CD8-positive, alpha-beta memory T cell (primary cell): ENCODE results near the gene AGFG2. TPM values are rescaled to one million over a fixed set of nuclear protein-coding genes. Genes with fewer than 3 reads are reported as not detected.
"Not testable (repeated sequence)": the region's sequence is repeated elsewhere in the genome, so short reads cannot be mapped to it uniquely, and the experiment has no call there.

ENCODE experiments used
- CTCF ChIA-PET: fragments of 350-600 bp; sonication (Branson Sonifier 250); formaldehyde crosslinking; loops from one replicate; lab custom pipeline; 2021; ENCODE audit warnings: antibody characterized with exemption; lab: Charles Lee
- POLR2A ChIA-PET: fragments of 350-600 bp; sonication (Branson Sonifier 250); formaldehyde crosslinking; loops from one replicate; lab custom pipeline; 2021; ENCODE audit warnings: antibody characterized with exemption; lab: Charles Lee
- DNase-seq, 5 donors: peaks; one replicate each; pipeline versions ENCODE4 v3.0.0 to v3.0.0-alpha.2; 2020 to 2022; ENCODE audit warnings: mixed read lengths in 1 of 5
- H3K27ac ChIP-seq: one replicate; pipeline ENCODE4 v1.7.0; 2013; ENCODE audit warnings: low read depth, mild to moderate bottlenecking, low read length, moderate library complexity
- H3K27me3 ChIP-seq: 2 replicates; pipeline ENCODE4 v1.7.0; 2013; ENCODE audit warnings: low read length, mild to moderate bottlenecking; ENCODE audit not compliant: insufficient read depth, poor library complexity, severe bottlenecking
- H3K36me3 ChIP-seq: 2 replicates; pipeline ENCODE4 v1.7.0; 2013; ENCODE audit warnings: mild to moderate bottlenecking, low read length, moderate library complexity; ENCODE audit not compliant: insufficient read depth
- H3K4me1 ChIP-seq: 2 replicates; pipeline ENCODE4 v1.7.0; 2013; ENCODE audit warnings: mild to moderate bottlenecking, low read length, moderate library complexity; ENCODE audit not compliant: insufficient read depth
- H3K4me3 ChIP-seq: 2 replicates; pipeline ENCODE4 v1.7.0; 2013; ENCODE audit warnings: mild to moderate bottlenecking, low read length
- H3K9me3 ChIP-seq: 2 replicates; pipeline ENCODE4 v1.7.0; 2013; ENCODE audit warnings: mild to moderate bottlenecking, low read length
- H3K27ac Mint-ChIP-seq, 8 donors: one replicate each; pipeline ENCODE4 v1.8.0; 2020 to 2021; ENCODE audit warnings: mixed read lengths in 8 of 8, mild to moderate bottlenecking in 6 of 8, inconsistent platforms in 3 of 8, moderate library complexity in 3 of 8
- H3K27me3 Mint-ChIP-seq, 2 donors: one replicate each; pipeline ENCODE4 v1.8.0; 2020 to 2021; ENCODE audit warnings: mixed read lengths in 2 of 2, mild to moderate bottlenecking in 1 of 2, moderate library complexity in 1 of 2
- H3K36me3 Mint-ChIP-seq, 3 donors: one replicate each; pipeline ENCODE4 v1.8.0; 2020 to 2021; ENCODE audit warnings: mixed read lengths in 3 of 3, inconsistent platforms in 1 of 3, mild to moderate bottlenecking in 1 of 3
- H3K4me1 Mint-ChIP-seq, 3 donors: one replicate each; pipeline ENCODE4 v1.8.0; 2020 to 2021; ENCODE audit warnings: mixed read lengths in 3 of 3, inconsistent platforms in 1 of 3, mild to moderate bottlenecking in 1 of 3
- H3K4me3 Mint-ChIP-seq, 7 donors: one replicate each; pipeline ENCODE4 v1.8.0; 2020 to 2021; ENCODE audit warnings: mixed read lengths in 7 of 7, mild to moderate bottlenecking in 6 of 7, moderate library complexity in 4 of 7, inconsistent platforms in 2 of 7
- H3K9me3 Mint-ChIP-seq, 5 donors: one replicate each; pipeline ENCODE4 v1.8.0; 2020 to 2022; ENCODE audit warnings: mixed read lengths in 5 of 5, mild to moderate bottlenecking in 3 of 5, moderate library complexity in 2 of 5, inconsistent platforms in 1 of 5
- polyA plus RNA-seq: library from polyadenylated mRNA; unstranded; fragments of 300-500 nt; fragmentation: Illumina TruSeq; gene quantifications from one replicate; pipeline ENCODE4 v1.2.3, GENCODE V29; 2021
- total RNA-seq, 2 experiments: library from RNA; stranded (reverse); gene quantifications; one replicate each; pipeline ENCODE4 v1.2.3, GENCODE V29; 2021

The AGFG2 gene
- total and polyA plus RNA-seq, 3 experiments from 2014 or later, result 36.2 to 63.1 (median 60.5) TPM

DNA sequence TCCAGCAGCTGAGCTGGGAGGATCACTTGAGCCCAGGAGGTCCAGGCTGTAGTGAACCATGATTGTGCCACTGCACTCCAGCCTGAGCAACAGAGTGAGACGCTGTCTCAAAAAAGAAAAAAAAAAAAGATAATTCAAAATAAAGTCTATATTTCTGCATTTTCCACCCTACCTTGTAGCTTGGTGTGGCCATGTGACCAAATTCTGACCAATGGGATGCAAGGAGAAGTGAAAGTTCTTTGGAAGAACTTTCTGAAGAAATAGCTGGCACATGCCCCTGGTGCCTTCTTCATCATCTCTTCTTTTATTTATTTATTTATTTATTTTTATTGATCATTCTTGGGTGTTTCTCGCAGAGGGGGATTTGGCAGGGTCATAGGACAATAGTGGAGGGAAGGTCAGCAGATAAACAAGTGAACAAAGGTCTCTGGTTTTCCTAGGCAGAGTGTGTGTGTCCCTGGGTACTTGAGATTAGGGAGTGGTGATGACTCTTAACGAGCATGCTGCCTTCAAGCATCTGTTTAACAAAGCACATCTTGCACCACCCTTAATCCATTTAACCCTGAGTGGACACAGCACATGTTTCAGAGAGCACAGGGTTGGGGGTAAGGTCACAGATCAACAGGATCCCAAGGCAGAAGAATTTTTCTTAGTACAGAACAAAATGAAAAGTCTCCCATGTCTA is 17.0 kb upstream of the AGFG2 start:
- CTCF ChIA-PET, result interaction anchor here (1.0 kb wide), 1 partner anchor 13 kb away, joined by 3 read pairs; no protein-coding TSS in a partner anchor
- H3K27me3 ChIP-seq, H3K27ac Mint-ChIP-seq, H3K27me3 Mint-ChIP-seq, H3K27ac ChIP-seq, H3K9me3 ChIP-seq, H3K9me3 Mint-ChIP-seq, H3K36me3 ChIP-seq, POLR2A ChIA-PET, H3K4me3 Mint-ChIP-seq, H3K4me1 ChIP-seq, H3K4me3 ChIP-seq, DNase-seq, H3K36me3 Mint-ChIP-seq: not testable (repeated sequence)
- H3K4me1 Mint-ChIP-seq, result peaks cover 8 to 11% (median 9%) of the 10 kb centered on the region in 3 donors

DNA sequence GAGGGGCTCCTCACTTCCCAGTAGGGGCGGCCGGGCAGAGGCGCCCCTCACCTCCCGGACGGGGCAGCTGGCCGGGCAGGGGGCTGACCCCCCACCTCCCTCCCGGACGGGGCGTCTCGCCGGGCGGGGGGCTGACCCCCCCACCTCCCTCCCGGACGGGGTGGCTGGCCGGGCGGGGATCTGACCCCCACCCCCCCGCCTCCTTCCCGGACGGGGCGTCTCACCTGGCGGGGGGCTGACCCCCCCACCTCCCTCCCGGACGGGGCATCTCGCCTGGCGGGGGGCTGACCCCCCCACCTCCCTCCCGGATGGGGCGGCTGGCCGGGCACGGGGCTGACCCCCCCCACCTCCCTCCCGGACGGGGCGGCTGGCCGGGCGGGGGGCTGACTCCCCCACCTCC is 15.8 kb upstream of the AGFG2 start:
- H3K36me3 Mint-ChIP-seq, CTCF ChIA-PET, H3K4me3 ChIP-seq, H3K36me3 ChIP-seq, POLR2A ChIA-PET, DNase-seq, H3K27me3 ChIP-seq, H3K4me3 Mint-ChIP-seq, H3K4me1 Mint-ChIP-seq, H3K9me3 ChIP-seq, H3K27ac Mint-ChIP-seq, H3K27ac ChIP-seq, H3K27me3 Mint-ChIP-seq, H3K9me3 Mint-ChIP-seq, H3K4me1 ChIP-seq: not testable (repeated sequence)

DNA sequence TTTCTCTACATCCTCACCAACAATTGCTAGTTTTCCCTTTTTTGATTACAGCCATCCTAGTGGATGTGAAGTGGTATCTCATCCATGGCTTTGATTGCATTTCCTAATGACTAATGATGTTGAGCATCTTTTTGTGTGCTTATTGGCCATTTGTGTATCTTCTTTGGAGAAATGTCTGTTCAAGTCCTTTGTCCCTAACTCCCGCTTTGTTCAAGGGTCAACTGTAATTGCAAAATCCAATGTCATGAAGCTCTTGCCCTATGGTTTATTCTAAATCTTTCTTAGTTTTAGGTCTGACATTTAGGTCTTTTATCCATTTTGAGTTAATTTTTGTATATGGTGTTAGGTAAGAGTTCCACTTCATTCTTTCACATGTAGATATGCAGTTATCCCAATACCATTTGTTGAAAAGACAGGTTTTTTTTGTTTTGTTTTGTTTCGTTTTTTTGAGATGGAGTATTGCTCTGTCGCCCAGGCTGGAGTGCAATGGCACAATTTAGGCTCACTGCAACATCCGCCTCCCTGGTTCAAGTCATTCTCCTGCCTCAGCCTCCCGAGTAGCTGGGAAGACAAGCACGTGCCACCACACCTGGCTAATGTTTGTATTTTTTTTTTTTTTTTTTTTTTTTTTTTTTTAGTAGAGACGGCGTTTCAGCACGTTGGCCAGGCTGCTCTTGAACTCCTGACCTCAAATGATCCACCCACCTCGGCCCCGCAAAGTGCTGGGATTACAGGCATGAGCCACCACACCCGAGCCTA is 10.7 kb upstream of the AGFG2 start:
- H3K4me1 Mint-ChIP-seq, H3K27ac ChIP-seq, H3K9me3 Mint-ChIP-seq, H3K4me3 Mint-ChIP-seq, H3K4me3 ChIP-seq, H3K27me3 ChIP-seq, DNase-seq, H3K36me3 ChIP-seq, H3K27ac Mint-ChIP-seq, POLR2A ChIA-PET, H3K27me3 Mint-ChIP-seq, H3K4me1 ChIP-seq, H3K36me3 Mint-ChIP-seq, H3K9me3 ChIP-seq: not testable (repeated sequence)
- CTCF ChIA-PET, result interaction anchor here (1.2 kb wide), 1 partner anchor 82 kb away, joined by 3 read pairs; no protein-coding TSS in a partner anchor

DNA sequence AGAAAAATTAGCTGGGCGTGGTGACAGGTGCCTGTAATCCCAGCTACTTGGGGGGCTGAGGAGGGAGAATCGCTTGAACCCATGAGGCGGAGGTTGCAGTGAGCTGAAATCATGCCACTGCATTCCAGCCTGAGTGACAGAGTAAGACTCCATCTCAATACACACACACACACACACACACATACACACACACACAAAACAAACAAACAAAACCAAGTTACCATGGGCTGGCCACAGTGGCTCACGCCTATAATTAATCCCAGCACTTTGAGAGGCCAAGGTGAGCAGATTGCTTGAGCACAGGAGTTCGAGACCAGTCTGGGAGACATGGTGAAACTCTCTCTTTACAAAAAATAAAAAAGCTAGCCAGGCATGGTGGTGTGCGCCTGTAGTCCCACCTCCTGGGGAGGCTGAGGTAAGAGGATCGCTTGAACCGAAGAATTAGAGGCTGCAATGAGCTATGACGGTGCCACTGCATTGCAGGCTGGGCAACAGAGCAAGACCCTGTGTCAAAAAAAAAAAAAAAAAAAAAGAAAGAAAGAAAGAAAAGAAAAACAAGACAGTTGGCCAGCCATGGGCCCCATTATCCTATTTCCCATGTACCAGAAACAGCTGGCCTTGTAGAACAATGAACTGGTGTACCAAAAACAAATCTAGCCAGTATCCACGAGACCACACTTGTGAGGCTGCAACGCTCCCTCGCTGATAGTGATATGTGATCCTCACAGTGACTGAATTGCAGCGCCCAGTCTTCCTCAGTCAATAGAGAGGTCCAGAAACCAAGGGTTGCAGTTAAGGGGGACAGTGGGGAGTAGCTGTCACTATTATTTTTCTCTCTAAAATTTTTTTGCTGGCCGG is 6.6 kb upstream of the AGFG2 start:
- no peak overlapping the region for H3K27ac Mint-ChIP-seq
- no peaks in the 10 kb centered on the region for H3K27me3 ChIP-seq
- H3K4me1 ChIP-seq, result no peaks in the 10 kb centered on the region
- no peaks in the 10 kb centered on the region for H3K4me1 Mint-ChIP-seq
- H3K9me3 Mint-ChIP-seq, result no peaks in the 10 kb centered on the region
- POLR2A ChIA-PET, result interaction anchor here (0.5 to 1.2 kb wide), 3 partner anchors 17 to 85 kb away, joined by 5 read pairs; no protein-coding TSS in a partner anchor
- no peak overlapping the region for H3K4me3 Mint-ChIP-seq
- H3K36me3 Mint-ChIP-seq, result no peaks in the 10 kb centered on the region
- H3K9me3 ChIP-seq, result no peaks in the 10 kb centered on the region
- no peaks in the 10 kb centered on the region for H3K36me3 ChIP-seq
- no peaks in the 10 kb centered on the region for H3K27me3 Mint-ChIP-seq
- CTCF ChIA-PET, result interaction anchor here (0.9 to 2.3 kb wide), 3 partner anchors 27 to 50 kb away, joined by 3 to 13 read pairs (median 3); no protein-coding TSS in a partner anchor
- H3K4me3 ChIP-seq, result no peak overlapping the region
- no peak for DNase-seq
- H3K27ac ChIP-seq, result no peak overlapping the region

DNA sequence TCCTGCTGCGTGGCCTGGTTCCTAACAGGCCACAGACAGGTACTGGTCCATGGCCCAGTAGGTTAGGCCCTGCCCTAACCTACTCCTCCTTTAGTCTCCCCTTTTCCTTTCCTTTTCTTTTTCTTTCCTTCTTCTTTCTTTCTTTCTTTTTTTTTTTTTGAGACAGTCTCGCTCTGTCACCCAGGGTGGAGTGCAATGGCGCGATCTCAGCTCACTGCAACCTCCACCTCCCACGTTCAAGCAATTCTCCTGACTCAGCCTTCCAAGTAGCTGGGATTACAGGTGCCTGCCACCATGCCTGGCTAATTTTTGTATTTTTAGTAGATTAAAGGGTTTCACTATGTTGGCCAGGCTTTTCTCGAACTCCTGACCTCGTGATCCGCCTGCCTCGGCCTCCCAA is 3.0 kb upstream of the AGFG2 start:
- H3K36me3 Mint-ChIP-seq, H3K9me3 Mint-ChIP-seq, H3K27ac Mint-ChIP-seq, H3K27me3 ChIP-seq, CTCF ChIA-PET, H3K27ac ChIP-seq, H3K27me3 Mint-ChIP-seq, H3K4me3 Mint-ChIP-seq, H3K9me3 ChIP-seq, DNase-seq, H3K4me3 ChIP-seq, H3K36me3 ChIP-seq: not testable (repeated sequence)
- peaks cover 19 to 24% (median 21%) of the 10 kb centered on the region in 3 donors for H3K4me1 Mint-ChIP-seq
- POLR2A ChIA-PET, result interaction anchor here (1.0 kb wide), 1 partner anchor 30 kb away, joined by 8 read pairs; no protein-coding TSS in a partner anchor
- peaks cover 17% of the 10 kb centered on the region for H3K4me1 ChIP-seq

DNA sequence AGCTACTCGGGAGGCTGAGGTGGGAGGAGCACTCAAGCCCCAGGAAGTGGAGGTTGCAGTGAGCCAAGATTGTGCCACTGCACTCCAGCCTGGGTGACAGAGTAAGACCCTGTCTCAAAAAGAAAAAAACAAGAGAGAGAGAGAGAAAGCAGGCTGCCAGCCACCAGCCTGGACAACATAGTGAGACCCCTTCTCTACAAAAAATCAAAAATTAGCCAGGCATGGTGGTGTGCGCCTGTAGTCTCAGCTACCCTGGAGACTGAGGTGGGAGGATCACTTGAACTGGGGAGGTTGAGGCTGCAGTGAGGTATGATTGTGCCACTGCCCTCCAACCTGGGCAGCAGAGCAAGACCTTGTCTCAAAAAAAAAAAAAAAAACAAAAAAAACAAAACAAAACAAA is 2.3 kb upstream of the AGFG2 start:
- not testable (repeated sequence) for H3K36me3 Mint-ChIP-seq, DNase-seq, H3K27ac ChIP-seq, H3K27me3 ChIP-seq, H3K27me3 Mint-ChIP-seq, H3K4me3 ChIP-seq, H3K36me3 ChIP-seq, H3K9me3 Mint-ChIP-seq, H3K9me3 ChIP-seq, H3K4me3 Mint-ChIP-seq, H3K27ac Mint-ChIP-seq
- ChIA-PET CTCF (interaction anchor here (1.3 kb wide), 1 partner anchor 86 kb away, joined by 4 read pairs; no protein-coding TSS in a partner anchor), POLR2A (interaction anchor here (1.0 kb wide), 1 partner anchor 29 kb away, joined by 8 read pairs; no protein-coding TSS in a partner anchor)
- peaks cover 25% of the 10 kb centered on the region for H3K4me1 ChIP-seq
- H3K4me1 Mint-ChIP-seq, result peaks cover 26 to 31% (median 28%) of the 10 kb centered on the region in 3 donors

DNA sequence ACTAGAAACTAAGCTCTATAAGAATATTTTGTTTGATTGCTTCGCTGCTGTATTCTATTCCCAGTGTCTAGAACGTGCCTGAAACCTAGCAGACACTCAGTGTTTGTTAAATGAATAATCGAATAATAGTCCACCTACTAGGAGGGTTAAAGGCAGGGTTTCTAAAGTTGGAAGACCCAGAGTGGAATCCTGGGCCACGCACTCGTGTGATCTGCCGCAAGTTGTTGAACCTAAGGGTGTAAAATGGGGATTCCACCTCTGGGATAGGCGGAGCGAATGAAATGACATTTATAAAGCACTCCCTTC is 702 bp upstream of the AGFG2 start:
- Mint-ChIP-seq H3K4me3 (peak overlapping the region; percentile 92 to 99 (median 96)), H3K27me3 (peaks cover 0 to 1% of the 10 kb centered on the region in 2 donors), H3K9me3 (no peaks in the 10 kb centered on the region), H3K4me1 (peaks cover 41 to 47% (median 44%) of the 10 kb centered on the region in 3 donors), H3K27ac (peak overlapping the region; percentile 60 to 98 (median 92)), H3K36me3 (peaks cover 0 to 6% (median 3%) of the 10 kb centered on the region in 3 donors)
- no peak for DNase-seq
- H3K4me3 ChIP-seq, result peak overlapping the region; percentile 63
- POLR2A ChIA-PET, result interaction anchor here (0.6 to 2.1 kb wide), 9 partner anchors 11 to 108 kb away, joined by 3 to 18 read pairs (median 6); partner anchors contain the start of genes FBXO24, LRCH4 and MEPCE
- no peaks in the 10 kb centered on the region for H3K9me3 ChIP-seq
- H3K27ac ChIP-seq, result peak overlapping the region; percentile 64
- CTCF ChIA-PET, result interaction anchor here (1.4 to 2.8 kb wide), 5 partner anchors 11 to 56 kb away, joined by 3 to 17 read pairs (median 5); no protein-coding TSS in a partner anchor
- H3K4me1 ChIP-seq, result peaks cover 40% of the 10 kb centered on the region
- H3K27me3 ChIP-seq, result no peaks in the 10 kb centered on the region
- H3K36me3 ChIP-seq, result no peaks in the 10 kb centered on the region
